Middle frontal gyrus (tissue), 1 donor: ENCODE data around the gene FOXL3.

Experiments used
- DNase-seq: peaks from one replicate; pipeline ENCODE4 v3.0.0-alpha.2; 2015; ENCODE audit warnings: low spot score; ENCODE audit errors: extremely low spot score

FOXL3 gene

DNA sequence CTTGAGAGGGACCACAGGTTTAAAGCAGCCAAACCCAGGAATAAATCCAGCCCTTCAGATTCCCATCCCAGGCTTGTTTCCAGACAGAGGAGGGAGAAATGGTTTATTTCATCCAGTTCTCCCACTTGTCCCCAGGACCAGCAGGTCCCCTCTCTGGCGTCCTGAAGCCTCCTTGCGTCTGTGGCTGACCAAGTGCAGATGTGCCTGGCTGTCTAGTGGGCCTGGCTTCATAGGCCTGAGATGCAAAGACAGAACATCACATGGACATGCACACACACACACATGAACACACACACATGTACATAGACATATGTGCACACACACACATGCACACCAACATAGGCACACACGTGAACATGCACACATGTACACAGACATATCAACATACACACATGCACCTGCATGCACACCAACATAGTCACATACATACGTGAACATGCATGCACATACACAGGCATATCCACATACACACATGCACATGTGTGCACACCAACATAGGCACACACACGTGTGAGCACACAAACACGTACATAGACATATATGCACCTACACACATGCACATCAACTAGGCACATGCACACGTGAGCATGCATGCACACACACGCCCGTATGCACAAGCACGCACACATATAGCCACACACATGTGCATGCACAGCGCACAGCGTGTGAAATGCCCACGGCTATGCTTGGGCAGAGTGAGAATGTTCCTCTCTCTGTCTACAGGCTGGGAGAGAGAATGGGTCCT, 10.7 kb downstream of the FOXL3 start:
- no peak for DNase-seq

DNA sequence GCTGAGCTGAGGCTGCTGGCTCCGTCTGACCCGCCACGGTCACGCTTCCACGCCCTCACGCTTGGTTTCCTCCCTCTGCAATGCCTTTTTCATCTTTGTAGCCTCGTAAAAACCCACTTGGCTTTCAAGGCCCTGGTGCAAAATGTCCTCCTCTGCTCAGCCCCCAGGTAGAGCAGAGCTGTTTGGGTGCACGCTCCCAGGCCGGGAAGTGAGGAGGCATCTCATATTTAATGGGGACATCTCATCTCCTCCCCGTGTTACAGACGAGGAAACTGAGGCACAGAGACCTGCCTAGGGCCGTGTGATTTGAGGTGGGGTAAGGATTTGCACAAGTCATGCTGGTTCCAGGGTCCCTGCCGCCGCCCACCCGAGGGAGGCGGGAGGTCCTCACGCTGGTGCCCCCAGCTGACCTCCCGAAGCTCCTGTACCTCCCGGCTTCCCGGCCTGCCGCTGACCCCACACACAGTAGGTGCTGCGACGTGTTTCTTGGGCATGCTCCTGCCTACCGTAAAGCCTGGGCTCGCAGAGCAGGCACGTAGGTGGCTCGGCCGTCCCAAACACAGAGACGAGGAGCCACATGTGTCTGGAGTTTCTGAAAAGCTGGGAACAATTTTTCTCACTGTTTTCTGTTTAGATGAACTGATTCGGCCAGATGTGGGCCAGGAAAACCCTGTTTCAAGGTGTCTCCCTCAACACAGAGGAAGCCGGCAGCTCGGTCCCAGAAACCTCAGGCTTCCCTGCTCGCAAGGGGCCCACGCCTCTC, 11.5 kb downstream of the FOXL3 start:
- DNase-seq = no peak

DNA sequence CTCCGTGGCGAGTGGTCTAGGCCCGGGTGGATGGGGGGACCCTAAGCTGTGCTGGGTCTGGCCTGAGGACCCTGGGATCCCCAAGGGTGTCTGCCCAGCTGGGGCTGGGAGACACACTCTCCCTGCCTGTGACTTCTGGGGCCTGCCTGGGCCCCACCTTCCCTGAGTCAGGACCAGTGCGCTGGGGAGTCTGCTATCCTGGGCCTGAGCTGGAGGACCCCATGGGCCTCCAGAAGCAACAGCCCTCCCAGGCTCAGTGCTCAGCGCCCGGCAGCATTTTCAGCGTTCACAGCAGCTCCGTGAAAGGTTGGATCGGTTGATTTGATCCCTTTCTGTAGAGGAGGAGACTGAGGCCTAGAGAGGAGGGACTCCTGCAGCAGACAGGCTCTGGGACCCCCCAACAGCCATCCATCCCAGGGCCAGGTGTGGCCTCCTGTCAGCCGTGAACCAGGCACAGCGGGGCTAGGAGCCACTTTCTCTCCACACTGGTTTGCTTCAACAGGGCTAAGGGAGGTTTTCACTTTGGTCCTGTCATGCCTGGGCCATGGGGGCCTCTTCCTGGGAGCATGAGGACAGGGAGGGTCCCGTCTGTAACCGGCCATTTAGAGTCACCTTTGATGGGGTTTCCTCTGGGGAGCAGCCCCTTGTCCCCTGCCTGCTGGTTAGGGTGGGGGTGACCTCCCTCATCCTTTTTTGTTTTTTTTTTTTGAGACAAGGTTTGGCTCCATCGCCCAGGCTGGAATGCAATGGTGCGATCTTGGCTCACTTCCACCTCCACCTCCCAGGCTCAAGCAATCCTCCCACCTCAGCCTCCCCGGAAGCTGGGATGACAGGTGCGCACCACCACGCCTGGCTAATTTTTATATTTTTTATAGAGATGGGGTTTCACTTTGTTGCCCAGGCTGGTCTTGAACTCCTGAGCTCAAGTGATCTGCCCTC, 12.4 kb downstream of the FOXL3 start:
- DNase-seq = no peak

DNA sequence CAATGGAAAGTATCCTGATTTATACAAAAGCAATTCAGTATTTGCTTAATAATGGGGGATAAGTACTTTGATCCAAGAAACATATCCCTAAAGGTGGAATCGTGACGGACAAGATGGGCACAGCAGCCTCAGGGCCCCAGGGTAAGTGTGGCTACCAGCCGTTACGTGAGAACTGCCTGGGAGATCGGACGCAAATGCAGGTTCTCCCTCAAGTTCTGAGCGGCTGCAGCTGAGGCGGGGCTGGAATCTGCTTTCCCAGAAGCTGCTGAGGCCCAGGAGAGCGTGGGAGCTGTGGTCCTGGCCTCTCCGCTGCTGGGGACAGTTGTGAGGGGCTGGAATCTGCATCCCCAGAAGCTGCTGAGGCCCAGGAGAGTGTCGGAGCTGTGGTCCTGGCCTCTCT, 13.5 kb downstream of the FOXL3 start:
- no peak for DNase-seq

DNA sequence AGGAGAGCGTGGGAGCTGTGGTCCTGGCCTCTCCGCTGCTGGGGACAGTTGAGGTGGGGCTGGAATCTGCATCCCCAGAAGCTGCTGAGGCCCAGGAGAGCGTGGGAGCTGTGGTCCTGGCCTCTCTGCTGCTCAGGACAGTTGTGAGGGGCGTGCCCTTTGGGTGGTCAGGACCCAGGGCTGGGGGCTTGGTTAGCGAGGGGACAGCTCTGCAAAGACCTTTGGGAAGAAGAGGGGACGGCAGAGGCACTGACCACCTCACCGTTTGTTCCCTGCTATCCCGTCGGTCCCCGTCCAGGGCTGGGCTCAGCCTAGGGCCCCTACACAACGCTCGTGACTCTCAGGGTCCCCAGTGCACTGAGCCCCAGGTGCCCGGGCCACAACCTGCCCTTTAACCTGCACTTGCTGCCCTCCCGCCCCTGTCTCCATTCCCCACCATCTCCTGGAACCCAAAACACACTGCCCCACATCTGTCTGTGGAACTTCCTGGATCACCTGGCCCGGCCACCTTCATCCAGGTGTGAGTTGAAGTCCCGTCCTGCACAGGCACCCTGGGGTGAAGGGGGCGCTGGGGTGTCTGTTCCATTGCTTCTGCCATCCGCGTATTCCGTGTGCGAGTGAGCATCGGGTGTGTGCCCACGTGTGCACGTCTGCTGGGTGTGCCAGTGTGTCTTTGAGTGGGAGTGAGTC, 14.1 kb downstream of the FOXL3 start:
- DNase-seq = no peak

DNA sequence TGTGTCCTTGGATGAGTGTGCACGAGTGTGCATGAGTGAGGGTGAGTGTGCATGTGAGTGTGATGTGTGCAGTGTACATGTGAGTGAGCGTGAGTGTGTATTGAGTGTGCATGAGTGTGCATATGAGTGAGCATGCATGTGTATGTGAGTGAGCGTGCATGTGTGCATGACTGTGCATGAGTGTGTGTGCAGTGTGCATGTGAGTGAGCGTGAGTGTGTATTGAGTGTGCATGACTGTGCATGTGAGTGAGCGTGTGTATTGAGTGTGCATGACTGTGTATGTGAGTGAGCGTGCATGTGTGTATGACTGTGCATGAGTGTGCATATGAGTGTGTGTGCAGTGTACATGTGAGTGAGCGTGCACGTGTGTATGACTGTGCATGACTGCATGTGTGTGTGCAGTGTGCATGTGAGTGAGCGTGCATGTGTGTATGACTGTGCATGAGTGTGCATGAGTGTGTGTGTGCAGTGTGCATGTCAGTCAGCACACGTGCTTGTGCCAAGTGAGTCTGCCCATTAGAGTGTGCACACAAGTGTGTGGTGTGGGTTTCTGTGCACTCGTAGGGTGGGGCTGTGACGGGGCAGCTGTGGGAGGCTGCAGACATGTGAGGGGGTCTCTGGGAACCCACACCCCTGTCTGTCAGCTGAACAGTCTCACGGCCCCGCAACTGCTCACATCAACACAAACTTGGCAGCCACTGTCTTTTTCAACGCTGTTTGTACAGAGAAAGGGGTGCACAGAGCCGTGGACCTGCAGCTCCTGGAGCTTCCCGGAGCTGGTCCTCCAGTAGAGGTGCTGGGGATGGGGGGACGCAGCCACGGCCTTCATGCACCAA, 14.8 kb downstream of the FOXL3 start:
- DNase-seq = no peak

DNA sequence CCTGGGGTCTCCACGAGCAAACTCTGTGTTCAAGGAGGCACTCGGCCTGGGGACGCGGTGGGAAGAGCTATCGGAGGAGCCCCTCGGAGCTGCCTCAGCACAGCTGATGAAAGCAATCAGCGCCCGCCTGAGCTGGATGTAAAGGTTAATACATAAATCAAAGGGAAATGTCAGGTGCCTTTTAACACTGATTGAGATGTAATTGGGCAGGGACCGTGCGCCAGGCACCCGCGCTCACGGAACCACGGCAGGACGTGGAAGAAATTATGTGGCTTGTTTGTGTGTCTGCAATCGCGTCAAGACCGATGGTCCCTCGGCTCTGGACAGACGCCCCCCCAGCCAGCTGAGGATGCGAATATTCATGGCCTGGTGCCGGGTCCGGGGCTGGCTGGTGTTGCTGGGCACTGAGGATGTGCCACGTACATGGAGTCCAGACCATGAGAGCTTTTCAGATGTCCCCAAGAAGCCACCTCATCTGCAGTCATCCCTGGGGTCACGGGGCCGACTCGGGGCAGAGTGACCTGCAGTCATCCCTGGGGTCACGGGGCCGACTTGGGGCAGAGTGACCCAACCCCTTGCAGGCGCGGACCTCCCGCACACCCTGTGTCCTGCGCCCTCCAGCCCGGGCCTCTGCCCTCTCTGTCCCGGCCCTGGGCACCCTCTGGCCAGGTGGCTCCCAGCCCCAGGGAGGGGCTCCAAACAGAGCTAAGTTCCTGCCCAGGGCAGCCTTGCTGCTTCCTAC, 15.6 kb downstream of the FOXL3 start:
- no peak for DNase-seq

DNA sequence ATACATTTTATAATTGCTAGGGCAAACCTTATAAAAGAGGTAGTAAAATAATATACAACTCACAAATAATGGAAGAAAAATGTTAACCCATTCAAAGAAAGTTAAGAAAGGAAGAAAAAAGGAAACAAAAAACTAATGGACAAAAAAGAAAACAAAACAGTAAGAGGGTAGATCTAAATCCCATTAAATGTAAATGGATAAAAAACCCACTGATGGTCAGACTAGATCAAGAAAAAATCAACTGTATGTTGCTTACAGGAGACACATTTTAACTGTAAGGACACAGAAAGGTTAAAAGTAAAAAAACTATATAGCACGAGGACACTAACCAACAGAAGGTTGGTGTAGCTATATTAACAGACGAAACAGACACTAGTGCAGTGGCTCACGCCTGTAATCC, 18.0 kb downstream of the FOXL3 start:
- DNase-seq = no peak

DNA sequence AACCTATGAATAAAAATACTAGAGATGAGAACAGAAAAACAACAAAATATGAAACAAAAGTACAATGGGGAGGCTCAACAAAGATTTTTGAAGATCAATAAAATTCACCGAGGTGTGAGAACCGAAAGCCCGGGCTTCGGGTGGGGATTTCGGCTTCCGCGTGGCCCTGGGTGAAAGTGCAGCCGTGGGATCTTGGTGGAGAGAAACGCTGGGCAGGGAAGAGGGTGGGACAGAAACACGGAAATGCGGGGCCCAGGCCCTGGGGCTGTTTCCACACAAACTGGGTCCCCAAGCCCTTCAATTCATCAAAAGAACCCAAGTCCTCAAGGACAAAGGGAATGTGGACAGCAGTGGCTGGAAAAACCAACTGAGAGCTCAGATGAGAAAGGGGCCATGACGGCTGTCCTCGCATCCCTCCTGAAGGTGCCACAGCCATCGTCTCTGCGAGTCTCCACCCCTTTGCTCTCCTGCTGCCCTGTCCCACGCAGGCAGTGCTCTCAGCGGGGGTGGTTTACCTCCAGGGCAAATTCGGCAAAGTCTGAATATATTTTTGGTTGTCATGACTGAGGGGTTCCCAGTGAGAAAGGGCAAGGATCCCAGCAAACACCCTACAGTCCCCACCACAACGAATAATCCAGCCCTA, 19.7 kb downstream of the FOXL3 start:
- no peak for DNase-seq

DNA sequence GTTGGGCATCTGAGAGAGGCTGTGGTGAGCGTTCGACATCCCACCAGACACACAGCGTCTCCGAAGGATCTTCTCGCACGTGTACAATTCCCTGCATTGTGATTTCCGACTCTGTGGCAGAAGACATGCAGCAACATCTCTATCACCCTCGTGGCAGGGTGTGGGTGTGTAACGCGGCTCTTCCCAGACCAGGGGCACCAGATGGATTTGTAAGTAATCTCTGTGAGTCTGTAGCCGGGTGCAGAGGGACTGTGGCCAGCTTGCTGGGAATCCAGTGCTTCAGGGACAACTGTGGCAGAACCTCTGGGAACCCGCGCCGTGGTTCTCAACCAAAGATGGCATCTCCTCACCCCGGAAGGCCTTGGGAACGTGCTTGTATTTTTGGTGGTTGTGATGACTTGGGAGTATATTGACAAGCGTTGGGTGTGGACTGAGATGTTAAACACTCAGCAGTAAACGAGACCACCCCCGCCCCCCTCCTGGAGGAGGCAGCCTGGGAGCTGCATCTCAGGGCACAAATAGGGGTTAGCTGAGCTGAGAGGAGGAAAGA, 21.2 kb downstream of the FOXL3 start:
- DNase-seq = no peak

DNA sequence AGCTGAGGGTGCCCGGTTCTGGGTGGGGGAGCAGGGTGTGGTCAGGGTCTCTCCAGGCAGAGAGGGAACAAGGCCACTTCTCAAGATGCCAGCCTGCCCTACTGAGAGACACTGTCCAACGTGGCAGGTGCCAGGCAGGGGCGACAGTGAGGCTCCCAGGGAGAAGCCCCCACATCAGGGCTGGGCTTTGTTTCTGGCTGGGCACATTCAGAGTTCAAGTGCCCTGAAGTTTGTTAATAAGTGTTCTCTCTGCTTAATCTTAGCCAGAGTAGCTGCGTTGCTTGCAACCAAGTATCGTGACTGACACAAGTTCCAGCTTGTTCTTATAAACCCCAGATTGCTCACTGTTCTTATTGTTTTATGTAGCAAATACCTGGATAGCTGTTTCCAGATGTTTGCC, 21.8 kb downstream of the FOXL3 start:
- DNase-seq = no peak

DNA sequence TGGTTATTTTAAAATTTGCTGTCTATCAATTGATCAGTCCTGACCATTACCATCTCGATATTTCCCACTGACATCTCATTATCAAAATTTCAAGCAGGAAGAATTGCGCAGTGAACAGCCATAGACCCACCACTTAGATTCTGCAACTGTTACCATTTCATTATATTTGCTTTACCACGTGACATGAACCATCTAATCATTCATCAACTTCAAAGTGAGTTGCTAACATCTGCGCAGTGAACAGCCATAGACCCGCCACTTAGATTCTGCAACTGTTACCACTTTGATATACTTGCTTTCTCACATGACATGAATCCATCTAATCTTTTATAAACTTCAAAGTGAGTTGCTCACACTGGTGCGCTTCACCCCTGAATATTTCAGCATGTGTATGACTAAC, 22.5 kb downstream of the FOXL3 start:
- no peak for DNase-seq

DNA sequence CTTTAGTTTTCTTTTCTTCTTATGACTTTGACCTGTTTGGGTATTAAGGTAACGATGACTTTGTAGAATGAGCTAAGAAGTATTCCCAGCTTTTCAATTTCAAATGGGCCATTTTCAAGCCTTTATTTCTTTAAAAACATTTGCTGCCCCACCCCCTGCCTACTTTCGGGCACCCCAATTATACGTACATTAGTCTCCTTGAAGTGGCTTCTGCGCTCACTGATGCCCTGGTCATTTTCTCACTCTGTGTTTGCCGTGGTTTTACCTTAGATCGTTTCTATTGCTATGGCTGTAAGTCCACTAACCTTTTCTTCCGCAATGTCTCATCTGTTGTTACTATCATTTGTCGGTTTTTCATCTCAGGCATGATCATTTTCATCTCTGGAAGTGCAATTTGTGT, 24.9 kb downstream of the FOXL3 start:
- DNase-seq = no peak

DNA sequence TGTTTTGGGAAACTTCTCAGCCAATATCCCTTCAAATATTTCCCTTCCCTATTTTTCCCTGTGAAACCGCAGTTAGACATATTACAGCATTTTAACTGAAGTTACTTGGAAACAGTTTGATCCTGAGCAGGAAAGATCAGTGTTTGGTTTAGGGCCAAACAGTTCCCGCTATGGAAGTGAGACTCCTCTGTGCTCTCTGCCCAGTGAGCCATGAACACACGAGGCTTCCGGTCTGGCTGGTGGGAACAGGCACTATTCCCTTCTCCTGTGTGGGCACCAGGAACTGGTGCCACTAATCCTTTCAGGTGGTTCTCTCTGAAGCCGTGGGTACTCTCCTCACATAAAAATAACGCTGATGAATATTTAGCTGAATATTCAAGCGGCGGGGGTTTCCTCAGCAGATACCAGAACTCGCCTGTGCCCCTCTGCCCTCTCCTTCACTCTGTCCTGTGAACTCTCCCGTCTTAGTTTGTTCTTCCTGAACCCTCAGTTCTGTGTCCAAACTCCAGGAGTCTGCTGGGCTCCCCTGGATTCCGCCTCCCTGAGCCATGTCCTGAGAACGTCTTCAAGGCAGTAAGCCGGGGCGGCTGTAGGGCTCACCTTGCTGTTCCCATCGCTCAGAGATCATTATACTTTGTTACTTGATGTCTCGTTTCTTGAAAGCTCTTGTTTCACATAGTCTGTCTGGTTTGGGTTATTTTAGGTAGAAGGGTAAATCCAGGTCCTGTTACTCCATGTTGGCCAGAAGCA, 25.7 kb downstream of the FOXL3 start:
- DNase-seq = no peak

DNA sequence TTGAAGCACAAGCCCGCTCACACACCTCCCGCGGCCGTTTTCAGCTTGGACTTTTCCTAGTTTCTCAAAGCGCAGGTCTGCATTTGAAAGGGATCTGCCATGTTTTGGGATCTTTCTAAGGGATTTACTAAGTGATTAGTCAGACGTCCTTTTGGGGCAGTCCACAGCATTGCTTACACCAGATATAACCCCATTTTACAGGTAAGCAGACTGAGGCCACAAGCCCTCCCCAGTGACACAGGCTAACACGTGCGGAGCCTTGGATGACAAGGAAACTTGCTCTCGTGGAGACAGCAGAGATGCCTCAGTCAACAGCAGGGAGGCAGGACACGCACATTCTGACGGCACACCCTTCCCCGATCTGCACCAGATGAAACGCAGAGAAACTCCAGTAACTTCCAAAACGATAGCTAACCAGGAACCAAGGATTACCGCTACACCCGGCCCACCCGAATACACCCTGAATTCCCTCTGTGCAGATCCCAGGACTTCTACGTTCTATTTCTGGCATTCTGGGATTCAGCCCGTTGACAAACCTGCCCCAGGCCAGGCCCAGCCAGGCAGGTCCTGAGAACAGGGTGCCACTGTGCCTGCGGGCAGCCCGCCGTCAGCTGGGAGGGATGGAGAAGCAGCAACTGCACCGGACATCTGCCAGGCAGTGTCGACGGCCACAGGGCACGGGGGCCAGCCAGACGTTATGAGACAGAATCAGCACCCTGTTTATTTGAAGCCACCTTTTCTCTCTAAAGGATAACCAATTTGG, 27.9 kb downstream of the FOXL3 start:
- DNase-seq = no peak

DNA sequence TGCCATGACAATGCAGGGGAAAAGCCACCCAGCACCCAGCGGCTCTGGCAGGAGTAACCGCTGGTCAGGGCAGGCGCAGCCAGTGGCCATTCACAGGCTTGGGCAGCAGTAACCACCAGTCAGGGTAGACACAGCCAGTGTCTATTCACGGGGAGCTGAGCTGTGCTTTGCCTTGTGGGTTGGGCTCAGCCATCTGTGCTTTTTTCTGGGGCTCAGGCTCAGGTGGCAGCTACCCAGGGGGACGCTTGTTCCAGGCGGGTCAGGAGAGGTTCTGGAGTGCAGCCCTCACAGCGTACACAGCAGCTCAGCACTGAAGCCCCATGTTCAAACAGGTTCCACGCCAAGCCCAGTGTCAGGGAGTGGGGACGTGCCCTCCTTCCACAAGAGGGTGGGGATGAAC, 28.5 kb downstream of the FOXL3 start:
- DNase-seq = no peak

DNA sequence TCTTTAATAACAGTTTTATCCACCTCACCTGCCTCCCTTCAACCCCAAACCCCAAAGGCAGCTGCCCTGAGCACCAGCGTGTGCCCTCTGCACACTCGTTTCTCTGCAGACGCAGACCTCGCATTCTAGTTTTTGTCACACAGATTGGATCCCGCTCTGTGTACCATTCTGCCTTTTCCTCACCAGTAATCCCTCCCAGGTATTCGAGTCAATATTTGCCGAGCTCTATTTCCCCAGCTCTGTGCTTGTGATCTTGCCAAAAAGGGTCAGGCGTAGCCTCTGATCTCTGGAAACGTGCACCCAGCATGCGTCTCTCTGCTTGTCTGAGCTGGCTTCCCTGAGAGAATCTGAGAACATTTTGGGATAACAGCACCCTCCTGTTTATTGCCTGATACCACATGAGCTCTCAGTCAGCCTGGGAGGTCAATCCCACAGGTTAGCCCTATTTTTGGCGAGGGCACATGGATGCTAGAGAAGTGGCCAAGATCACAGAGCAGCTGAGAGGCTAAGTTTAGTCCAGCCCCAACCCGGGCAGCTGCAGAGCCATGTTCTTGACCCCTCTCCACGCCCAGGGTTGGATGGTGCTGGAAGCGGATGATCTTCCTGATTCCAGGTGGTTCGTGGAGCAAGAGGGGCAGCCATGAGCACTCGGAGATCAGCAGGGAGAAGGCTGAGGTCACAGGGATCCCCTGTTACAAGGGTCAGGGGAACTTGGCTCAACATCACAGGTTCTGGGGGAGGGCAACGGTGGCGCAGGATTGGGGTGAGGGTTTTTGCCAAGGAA, 29.1 kb downstream of the FOXL3 start:
- no peak for DNase-seq
